ENCODE measurements around the gene KCNS3.

Gene KCNS3

DNA sequence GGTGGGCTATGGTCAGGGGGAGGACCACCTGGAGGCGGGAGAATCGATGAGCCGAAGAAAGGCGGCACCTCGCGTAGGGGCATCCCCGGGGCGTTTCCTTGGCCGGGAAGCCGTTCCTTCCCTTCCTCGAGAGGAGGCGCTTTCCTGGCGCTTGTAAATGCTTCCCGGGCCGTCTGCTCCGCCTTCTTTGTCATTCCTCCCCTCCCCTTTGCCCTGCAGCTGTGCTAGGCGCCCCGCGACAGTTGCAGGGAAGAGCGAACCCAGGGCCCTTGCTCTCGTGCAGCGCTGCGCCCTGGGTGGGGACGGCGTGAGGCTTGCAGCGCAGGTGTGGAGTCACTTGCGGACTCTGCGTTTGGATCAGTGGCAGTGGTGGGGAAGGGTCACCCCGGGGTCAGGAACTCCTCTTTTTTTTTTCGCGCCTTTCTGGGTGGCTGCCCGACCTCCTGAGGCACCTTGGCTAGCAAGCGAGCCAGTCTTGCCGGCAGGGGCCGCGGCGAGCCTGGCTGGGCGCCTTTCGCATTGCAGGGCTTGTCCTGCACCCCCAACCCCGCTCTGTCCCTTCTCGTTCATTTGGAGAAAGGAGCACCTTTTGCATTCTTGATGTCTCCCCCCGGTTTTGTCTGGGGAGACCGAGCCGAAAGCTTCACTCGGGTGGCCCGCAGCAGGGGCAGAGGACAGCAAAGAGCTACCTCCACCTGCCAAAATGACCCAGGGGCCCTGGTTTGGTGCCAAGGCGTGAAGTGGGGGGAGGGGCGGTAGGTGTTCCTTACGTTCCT, 858 bp downstream of the KCNS3 start:
- DNase-seq = no peak

DNA sequence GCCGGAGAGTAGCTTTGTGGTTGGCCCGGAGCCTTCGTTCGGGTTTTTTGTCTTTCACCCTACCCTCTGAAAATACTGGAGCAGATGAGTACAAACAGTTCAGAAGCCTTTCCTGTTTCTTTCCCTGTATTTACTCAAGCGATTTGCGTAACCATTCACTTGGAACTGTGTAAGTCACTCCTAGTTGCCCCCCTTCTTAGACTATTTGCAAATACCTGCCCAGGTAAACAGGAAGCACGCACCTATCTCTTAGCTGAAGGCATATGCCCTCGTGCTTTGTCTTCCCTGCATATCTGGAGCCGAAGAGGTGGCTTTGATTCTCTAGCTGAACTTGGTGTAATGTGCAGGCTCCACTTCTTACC, 1.4 kb downstream of the KCNS3 start:
- no peak for DNase-seq

DNA sequence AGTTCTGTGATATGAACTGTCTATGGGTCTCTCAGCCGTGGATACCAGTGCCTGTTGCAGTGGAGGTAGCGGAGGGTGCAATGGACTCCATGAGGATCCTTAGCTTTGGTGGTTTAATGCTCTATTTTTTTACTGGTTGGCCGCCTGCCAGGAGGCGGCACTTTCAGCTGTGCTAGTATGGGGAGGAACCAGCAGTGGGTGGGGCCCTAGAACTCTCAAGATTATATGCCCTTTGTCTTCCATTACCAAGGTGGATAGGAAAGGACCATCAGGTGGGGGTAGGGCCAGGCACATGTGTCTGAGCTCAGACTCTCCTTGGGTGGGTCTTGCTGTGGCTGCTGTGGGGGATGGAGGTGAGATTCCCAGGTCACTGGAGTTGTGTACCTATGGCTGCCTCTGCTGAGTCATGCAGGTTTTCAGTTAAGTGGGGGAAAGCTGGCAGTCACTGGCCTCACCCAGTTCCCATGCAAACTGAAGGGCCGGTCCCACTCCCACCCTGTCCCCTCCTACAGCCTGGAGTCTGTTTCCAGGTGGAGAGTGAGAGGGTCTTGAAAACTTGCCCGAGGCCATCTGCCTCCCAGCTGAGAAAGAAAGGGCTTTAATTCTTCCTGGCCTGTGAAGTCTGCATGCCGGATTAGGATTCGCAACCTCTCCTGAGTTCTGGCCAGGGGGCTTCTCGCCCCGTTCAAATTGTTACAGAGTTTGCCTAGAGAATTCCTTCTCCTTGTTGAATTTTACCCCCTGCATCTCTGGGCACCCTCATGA, 14.5 kb downstream of the KCNS3 start:
- DNase-seq = no peak

DNA sequence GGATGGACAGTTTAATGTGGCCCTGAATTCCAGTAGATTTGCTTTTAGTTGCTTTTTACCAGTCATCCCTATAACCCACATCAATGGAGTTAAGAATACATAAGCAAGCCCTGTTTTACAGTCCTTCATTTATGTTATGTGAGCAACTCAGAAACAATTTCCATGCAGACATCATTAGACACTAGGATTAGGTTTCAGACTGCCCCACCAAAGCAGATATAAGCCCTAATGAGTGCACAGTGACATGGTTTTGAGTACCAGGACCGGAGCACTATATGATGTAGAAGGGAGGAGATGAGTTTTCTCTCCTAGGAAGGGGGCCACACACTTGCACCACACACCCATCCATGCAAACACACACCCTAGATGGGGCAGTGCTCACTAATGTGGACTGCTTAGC, 15.5 kb downstream of the KCNS3 start:
- DNase-seq = no peak

DNA sequence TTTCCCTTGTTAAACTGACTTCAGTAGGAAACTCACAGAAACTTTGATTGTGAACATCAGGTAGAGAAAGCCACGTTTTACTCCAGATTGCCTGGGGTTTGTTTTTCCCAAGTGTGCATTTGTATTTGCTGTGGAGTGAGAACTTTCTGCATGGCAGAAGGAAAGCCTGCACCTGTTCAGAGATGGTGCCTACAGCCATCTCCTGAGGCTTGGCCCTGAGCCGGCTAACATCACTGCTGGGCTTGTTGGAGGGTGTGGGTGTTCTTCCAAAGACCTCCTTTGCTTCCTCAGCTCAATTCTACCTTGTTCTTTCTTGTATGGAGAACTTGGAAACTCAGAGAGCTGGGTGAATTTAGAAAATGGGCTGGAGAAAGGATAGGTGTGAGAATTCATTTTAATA, 16.1 kb downstream of the KCNS3 start:
- DNase-seq = no peak

DNA sequence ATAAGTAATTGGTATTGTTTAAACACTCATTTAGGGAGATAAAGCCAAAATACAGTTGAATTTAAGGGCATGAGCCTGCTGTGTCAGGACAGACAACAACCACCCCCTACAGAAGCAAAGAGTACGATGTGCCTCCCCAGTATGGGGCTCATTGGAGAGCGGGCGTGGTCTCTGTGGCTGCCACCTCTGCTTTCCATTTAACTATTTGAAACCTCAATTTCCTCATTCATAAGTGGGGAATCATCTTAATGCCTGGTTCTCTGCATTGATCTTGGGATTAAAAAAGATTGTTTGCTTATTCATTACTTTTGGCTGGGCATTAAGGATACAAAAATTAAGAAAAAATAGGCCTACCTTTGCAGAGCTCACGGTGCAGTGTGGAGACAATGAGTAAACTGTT, 21.4 kb downstream of the KCNS3 start:
- DNase-seq = no peak

DNA sequence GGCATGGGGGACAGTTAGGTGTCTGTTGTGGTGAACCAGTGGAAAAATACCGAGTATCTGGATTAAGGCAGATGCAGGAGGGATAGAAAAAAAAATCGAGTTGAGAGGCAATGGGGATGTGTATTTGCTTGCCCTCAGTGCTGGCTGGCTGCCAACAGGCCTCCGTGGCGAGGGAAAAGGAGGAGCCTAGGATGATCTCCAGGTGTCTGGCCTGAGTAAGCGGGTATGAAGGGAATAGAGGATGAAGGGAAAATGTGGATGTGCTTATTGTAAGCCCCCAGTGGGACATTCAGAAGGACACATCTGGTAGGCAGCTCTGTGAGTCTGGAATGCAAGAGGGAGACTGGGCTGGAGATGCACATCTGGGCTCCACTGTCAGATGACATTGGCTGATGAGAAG, 22.8 kb downstream of the KCNS3 start:
- no peak for DNase-seq

DNA sequence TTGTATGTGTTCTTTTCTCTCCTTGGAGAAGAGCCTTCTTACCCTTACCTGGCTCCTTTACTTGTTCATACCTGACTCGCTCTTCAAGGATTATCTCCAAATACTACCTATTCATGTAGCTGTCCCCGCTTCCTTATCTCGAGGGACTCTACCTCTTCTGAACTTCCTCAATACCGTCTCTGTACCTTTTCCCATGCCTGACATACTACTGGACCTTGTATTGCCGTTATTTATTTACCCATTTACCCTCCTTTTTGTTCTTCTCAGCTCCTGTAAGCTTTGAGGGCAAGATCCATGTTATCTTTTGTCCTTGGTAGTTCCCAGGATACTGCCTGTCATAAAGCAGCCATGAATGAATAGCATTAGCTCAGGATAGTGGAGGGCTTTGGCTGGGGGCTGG, 32.5 kb downstream of the KCNS3 start:
- no peak for DNase-seq

DNA sequence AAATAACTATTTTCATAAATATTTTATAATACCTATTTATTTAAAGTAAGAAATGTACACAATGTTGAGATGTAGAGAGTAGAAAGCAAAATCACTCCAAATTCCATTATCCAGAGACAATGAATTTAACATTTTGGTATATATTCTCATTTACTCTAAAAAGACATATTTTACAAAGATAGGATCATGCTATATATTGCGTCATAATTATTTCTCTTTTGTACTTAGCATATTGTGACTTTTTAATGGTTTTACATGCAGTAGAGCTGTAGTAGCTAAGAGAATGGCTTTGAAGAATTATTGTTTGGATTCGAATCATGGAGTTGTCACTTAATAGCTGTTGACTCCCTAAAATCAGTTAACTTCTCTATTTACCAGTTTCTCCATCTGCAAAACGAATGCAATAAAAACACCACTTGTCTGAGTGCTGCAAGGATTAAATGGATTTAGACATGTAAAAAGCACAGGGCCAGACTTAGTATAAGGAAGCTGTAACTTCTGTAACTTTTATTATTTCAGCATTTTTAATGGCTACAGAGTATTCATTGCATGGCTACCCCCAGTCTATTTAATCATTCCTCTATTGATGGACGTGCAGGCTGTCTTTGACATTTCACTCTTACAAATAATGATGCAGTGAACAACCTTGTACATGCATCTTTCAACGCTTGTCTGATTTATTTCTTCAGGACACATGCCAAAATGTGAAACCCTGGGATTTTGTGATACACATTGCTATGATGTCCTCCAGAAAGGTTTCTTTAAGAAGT, 33.2 kb downstream of the KCNS3 start:
- DNase-seq = no peak

DNA sequence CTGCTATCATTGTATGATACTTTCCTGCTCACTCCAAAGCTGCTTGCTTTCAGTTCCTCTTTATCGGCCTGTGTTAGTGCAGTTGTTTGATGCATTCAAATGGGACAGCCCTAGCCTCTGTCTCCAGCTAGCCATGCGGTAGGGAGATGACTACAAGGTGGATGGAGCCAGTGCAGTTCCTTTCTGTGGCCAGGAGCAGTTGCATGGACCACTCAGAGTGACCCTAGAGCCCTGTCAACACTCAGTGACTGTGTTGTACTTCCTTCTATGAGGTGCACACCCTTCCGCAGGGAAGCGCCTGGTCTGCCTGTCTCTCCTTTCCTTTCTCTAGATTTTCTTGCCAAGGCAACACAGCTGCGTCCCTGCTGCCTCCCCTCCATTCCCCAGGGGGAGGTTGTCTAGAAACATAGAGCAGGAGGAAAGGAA, 33.8 kb downstream of the KCNS3 start:
- no peak for DNase-seq

DNA sequence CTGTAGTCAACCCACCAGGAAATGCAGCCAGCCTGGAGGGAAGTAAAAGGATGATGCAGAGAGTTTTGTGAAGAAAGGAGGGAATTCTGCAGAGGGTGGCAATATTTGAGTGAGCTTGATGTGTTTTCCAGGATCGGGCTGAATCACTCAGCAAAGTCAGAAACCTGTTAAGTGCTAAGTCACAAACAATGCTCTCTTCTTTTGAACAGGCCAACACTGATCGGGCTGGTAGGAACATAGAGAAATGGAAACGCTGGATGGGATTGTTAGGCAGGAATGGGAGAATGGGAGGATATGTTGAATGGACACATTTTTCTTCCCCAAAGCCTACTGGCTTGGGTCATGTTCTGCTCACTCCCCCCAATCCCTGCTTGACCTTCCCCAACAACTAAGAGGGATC, 36.6 kb downstream of the KCNS3 start:
- no peak for DNase-seq

DNA sequence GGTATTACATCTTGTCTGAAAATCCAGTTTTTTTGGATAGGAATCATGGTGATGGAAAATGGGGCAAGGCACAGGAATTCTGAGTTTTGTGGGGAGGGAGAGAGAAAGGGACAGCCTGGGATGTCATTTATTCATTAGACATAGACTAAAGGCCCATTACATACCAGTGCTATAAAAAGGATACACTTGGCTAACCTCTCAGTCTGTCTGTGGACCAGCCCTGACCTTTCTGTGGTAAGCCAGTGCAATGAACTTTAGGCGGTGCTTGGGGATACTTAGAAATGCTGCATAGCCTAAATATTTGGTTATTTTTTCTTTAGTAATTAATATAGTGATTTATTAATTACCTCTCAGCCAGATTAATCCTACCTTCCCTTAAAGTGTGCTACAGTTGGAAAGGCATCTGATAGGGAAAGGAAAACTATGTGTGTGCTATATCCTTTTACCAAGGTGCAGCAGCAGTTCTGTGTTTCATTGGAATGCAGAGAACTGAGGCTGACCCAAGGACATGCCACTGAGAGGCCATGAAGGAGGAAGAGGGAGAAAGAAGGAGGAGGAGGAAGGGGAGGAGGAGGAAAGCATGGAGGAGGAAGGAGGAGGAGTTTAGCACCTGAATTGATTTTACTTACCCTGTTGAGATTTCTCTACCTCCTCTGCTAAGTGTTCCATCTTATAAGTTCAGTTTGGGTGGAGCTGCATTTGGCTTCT, 37.5 kb downstream of the KCNS3 start:
- DNase-seq = no peak

DNA sequence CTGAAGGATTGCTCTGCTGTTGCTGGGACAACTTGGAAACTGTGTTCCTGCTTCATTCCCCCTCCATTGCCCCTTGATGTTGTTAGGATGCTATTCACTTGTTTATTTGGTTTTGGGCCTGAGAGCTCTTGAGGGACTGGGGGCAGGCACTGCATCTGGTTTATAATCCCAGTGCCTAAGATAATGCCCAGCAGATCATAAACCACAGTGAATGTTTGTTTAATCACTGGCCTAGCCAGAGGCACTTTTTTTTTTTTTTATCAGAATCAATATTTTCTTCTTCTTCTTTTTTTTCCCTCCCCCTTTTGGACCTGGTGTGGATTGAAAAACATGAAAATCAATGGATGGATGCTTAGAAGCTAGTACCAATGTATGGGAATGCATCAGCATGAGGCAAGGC, 38.1 kb downstream of the KCNS3 start:
- no peak for DNase-seq

DNA sequence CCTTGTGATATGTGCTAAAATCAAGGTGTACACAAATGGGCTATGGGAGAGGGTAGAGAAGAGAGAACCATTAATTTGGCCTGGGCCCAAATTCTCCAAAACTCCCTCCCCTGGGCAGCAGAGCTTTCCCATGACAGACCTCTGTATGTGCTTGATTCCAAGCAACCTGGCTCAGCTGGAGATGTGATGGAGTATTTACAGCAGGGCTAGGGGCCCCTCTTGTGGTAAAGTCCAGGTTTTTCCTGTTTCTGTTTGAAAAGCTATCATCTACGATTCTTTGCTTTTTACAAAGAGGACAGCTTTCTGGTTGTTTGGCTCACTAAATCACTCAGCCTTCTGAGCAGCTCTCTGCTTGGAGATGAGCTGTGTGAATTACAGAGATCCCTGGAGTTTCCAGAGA, 40.3 kb downstream of the KCNS3 start:
- DNase-seq = no peak

DNA sequence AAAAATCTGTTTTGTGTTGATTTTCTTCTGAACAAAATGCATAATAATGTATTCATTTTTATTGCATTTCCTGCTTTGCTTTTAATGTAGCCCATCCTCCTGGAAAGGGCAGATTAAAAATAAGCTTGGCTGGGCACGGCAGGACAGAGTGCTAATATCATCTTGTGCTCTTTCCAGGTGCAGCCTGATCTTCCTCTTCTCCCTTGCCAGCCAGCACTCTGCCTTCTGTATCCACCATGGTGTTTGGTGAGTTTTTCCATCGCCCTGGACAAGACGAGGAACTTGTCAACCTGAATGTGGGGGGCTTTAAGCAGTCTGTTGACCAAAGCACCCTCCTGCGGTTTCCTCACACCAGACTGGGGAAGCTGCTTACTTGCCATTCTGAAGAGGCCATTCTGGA, 52.3 kb downstream of the KCNS3 start:
- no peak for DNase-seq

DNA sequence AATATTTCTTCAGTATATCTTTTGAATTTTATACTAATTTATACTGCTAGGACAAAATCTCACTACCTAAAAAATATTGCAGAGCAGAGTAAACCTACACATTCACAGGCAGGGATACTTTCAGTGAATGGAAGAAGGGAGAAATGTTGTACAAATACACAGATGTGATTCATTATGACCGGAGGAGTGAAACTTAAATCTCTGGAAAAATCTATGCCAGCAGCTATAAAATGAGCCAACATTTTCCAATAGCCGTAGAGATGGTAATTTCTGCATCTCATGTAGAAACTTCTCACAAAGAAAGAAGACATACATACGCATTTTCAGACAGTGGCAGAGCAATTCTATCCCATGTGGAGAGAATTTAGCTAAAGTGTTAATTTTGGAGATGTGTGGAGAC, 54.8 kb downstream of the KCNS3 start:
- DNase-seq = no peak

DNA sequence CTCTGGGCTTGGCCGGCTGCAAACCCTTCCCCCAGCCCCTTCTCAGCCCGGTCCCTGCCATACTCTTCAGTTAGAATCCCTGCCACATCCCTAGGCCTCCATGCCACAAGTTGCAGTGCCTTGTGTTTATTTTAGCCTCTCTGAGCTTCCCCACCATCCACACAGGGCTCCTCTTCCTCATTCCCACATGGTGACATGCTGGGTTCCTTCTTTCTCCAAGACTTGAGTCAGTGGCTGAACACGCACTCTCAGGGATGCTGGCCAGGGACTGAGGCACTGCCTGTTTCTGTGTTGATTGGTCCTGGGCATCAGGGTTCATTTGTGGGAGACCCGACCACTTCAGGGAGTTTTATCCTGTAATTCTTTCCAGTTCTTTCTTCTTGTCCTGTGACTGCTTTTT, 56.3 kb downstream of the KCNS3 start:
- no peak for DNase-seq

DNA sequence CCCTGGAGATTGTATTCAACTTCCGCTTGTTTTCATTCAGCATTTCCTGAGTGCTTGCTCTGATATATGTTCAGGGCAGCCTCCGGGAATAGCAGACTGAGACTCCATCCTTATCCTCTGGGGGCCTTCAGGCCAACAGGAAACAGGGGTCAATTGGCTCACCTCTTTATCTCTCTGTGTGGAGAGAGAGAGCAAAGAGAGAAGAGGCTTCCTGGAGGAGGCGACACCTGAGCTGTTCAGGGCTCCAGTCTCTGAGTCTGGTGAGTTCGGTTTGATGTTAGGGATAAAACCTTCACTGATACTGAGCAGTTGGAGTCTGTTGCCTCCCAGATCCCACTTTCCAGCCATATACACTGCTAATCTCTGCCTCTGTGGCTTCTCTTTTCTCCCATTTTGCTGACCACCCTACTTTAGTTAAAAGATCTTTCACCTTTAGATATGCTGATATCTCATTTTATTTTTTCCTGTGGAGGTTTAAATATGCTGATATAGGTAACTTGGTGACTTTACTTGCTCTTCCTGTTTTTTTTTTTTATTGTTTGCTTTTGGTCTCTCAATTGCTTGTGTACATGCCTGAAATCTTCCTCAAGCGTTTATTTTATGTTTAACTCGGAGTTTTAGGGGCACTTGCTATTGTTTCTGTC, 56.9 kb downstream of the KCNS3 start:
- DNase-seq = no peak

DNA sequence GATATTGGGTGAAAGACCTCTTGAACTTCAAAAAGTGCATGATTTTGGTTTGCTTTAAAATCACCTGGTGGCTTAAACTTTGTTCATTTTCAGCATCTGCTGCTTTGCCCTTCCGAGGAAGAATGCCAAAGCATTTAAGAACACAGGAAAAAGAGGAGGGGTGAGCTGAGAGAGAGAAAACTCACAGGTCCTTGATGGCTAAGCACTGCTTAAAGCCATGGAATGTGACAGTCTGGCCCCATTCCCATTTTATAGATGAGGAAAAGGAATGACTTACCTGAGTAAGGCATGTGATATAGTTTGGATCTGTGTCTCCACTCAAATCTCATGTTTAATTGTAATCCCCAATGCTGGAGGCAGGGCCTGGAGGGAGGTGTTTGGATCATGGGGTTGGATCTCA, 58.1 kb downstream of the KCNS3 start:
- no peak for DNase-seq

DNA sequence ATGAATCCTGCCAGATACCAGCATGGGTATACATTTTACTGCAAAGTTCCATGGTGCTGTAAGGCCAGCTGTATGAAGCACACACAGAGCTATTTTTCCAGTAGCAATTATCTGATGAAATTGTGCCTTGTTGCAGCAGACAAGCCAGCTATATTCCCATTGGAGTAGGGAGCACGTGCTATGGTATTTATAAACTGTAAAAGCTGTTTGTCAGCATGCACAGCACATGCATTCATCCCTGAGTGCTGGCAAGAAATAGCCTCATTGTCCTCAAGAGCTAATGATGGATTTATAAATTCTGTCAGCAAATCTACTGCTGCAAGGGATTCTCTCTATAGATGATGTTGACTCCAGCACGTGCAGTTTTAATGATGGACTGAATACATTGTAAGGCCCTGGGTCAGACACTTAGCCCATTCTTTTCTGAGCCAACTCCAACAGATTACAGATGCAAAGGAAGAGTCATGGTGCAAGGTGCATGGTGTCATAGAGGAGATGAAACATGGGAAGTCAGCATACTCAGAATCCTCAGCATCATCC, 61.7 kb downstream of the KCNS3 start:
- DNase-seq = no peak

DNA sequence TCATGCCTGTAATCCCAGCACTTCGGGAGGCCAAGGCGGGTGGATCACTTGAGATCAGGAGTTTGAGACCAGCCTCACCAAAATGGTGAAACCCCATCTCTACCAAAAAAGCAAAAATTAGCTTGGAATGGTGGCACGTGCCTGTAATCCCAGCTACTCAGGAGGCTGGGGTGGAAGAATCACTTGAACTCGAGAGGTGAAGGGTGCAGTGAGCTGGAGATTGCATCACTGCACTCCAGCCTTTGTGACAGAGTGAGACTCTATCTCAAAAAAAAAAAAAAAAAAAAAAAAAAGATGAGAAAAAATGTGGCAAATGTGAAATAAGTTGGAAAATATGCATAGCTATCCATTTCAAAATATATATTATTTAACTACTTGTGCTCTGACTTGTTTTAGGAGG, 65.0 kb downstream of the KCNS3 start:
- no peak for DNase-seq

DNA sequence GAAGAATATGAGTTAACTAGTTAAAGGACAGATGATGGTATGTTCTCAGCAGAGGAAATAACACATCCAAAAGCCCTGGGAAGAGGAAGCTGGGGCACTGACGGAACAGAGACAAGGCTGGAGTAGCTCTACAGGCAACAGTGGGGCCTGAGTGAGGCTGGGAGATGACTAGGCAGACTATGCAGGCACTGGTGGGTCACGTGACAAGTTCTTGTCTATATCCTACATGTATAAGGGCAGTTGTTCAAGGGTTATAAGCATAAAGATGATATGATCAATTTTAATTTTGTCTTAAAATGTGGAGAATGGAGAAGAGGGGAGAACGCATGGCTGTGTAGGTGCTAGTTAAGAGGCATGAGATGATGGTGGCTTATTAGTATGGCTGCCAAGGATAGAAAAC, 68.6 kb downstream of the KCNS3 start:
- DNase-seq = no peak

DNA sequence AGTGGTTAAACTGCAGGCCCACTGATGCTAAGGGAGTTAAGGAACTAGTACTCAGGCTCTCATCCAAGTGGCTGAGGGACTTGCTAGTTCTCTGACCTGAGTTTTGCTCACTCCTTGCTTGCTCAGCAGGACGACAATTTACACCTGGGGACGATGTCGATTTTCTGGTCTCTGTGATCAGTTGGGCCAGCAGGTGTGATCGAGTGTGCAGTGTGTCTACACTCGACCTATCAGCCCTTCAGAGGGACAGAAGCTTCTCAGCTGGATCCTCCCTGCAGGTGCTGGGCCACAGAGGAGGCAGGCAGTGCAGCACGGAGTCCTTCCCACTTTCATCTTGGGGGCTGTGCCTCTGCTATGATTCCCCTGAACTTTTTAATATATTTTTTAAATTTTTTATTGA, 71.5 kb downstream of the KCNS3 start:
- no peak for DNase-seq

Data from activated CD4-positive, alpha-beta T cell treated with anti-CD3 and anti-CD28 coated beads, Interleukin-2, amount 50 U/mL, for 1 hour (primary cell).